Astrocyte (in vitro differentiated cells and primary cell): ENCODE measurements around the gene EPHA2. TPM values are rescaled to one million over a fixed set of nuclear protein-coding genes. Genes with fewer than 3 reads are reported as not detected.

Experiments
- DNase-seq: peaks from one replicate; pipeline ENCODE4 v3.0.0-alpha.2; 2010; ENCODE audit warnings: low read depth
- FAIRE-seq: peaks from 2 replicates; lab custom pipeline; 2011; peaks lifted over from hg19 to GRCh38; lab: Jason Lieb, UNC
- H2AFZ ChIP-seq: 2 replicates; pipeline ENCODE4 v1.6.0; 2012; ENCODE audit warnings: low read depth, low read length, inconsistent platforms
- H3K27ac ChIP-seq: 2 replicates; pipeline ENCODE4 v1.5.1; 2011; ENCODE audit warnings: low read depth, low read length, inconsistent platforms
- H3K27me3 ChIP-seq: 2 replicates; pipeline ENCODE4 v1.6.0; 2011; ENCODE audit warnings: low read length, inconsistent platforms; ENCODE audit not compliant: insufficient read depth
- H3K36me3 ChIP-seq: 2 replicates; pipeline ENCODE4 v1.5.1; 2011; ENCODE audit warnings: low read length, inconsistent platforms; ENCODE audit not compliant: insufficient read depth
- H3K4me1 ChIP-seq: 2 replicates; pipeline ENCODE4 v1.5.1; 2011; ENCODE audit warnings: low read length, inconsistent platforms; ENCODE audit not compliant: insufficient read depth
- H3K4me2 ChIP-seq: 2 replicates; pipeline ENCODE4 v1.6.0; 2012; ENCODE audit warnings: low read length, inconsistent platforms
- H3K4me3 ChIP-seq: 2 replicates; pipeline ENCODE4 v1.5.1; 2011; ENCODE audit warnings: low read depth, mild to moderate bottlenecking, low read length, inconsistent platforms; ENCODE audit not compliant: insufficient read depth
- H3K79me2 ChIP-seq: 2 replicates; pipeline ENCODE4 v1.6.0; 2012; ENCODE audit warnings: mild to moderate bottlenecking, low read length, inconsistent platforms; ENCODE audit not compliant: insufficient read depth
- H3K9ac ChIP-seq: 2 replicates; pipeline ENCODE4 v1.6.0; 2012; ENCODE audit warnings: mild to moderate bottlenecking, low read length, inconsistent platforms
- H3K9me3 ChIP-seq: 2 replicates; pipeline ENCODE4 v1.5.1; 2012; ENCODE audit warnings: low read depth, mild to moderate bottlenecking, low read length, inconsistent platforms; ENCODE audit not compliant: insufficient read depth
- H4K20me1 ChIP-seq: 2 replicates; pipeline ENCODE4 v1.6.0; 2012; ENCODE audit warnings: low read length, inconsistent platforms; ENCODE audit not compliant: insufficient read depth
- H3K27ac Mint-ChIP-seq: one replicate; pipeline ENCODE4 v1.8.0; 2021; ENCODE audit warnings: mild to moderate bottlenecking, mixed read lengths; ENCODE audit not compliant: unreplicated experiment
- H3K27me3 Mint-ChIP-seq: one replicate; pipeline ENCODE4 v1.8.0; 2021; ENCODE audit warnings: low read depth, mixed read lengths; ENCODE audit not compliant: unreplicated experiment
- H3K36me3 Mint-ChIP-seq: one replicate; pipeline ENCODE4 v1.8.0; 2021; ENCODE audit warnings: low read depth, mixed read lengths; ENCODE audit not compliant: unreplicated experiment
- H3K4me1 Mint-ChIP-seq: one replicate; pipeline ENCODE4 v1.8.0; 2021; ENCODE audit warnings: low read depth, mixed read lengths; ENCODE audit not compliant: unreplicated experiment
- H3K4me3 Mint-ChIP-seq: one replicate; pipeline ENCODE4 v1.8.0; 2021; ENCODE audit warnings: mild to moderate bottlenecking, moderate library complexity, mixed read lengths; ENCODE audit not compliant: unreplicated experiment
- H3K9me3 Mint-ChIP-seq: one replicate; pipeline ENCODE4 v1.8.0; 2021; ENCODE audit warnings: mild to moderate bottlenecking, mixed read lengths; ENCODE audit not compliant: unreplicated experiment
- CTCF ChIP-seq: IDR thresholded peaks from 2 replicates; pipeline ENCODE4 v1.5.1; 2011; ENCODE audit warnings: low read depth, mild to moderate bottlenecking, inconsistent platforms, low read length, moderate library complexity; ENCODE audit not compliant: insufficient read depth
- EZH2 ChIP-seq: IDR thresholded peaks from 2 replicates; pipeline ENCODE4 v1.6.1; 2012; ENCODE audit warnings: mild to moderate bottlenecking, low read length, inconsistent platforms; ENCODE audit not compliant: insufficient read depth
- total RNA-seq: library from RNA; stranded (reverse); gene quantifications from 2 replicates; pipeline ENCODE4 v1.2.1, GENCODE V29; 2021

EPHA2 gene
- total RNA-seq, 1 donor from 2014 or later: 140 TPM

GRCh38 chr1:16171314-16172151 is 15.7 kb upstream of the EPHA2 start:
- Mint-ChIP-seq H3K27ac (no peak overlapping the region), H3K9me3 (no peaks in the 10 kb centered on the region), H3K36me3 (no peaks in the 10 kb centered on the region), H3K27me3 (peaks cover 7% of the 10 kb centered on the region), H3K4me3 (no peak overlapping the region), H3K4me1 (peaks cover 24% of the 10 kb centered on the region)
- no peak for FAIRE-seq
- no peaks in the 10 kb centered on the region for H3K27me3 ChIP-seq
- H3K4me3 ChIP-seq: no peak overlapping the region
- H3K9me3 ChIP-seq: no peaks in the 10 kb centered on the region
- H3K79me2 ChIP-seq: no peaks in the 10 kb centered on the region
- H3K36me3 ChIP-seq: no peaks in the 10 kb centered on the region
- H3K4me2 ChIP-seq: no peak overlapping the region
- H3K4me1 ChIP-seq: peaks cover 39% of the 10 kb centered on the region
- H3K9ac ChIP-seq: no peak overlapping the region
- H4K20me1 ChIP-seq: no peaks in the 10 kb centered on the region
- H3K27ac ChIP-seq: no peak overlapping the region
- H2AFZ ChIP-seq: no peak overlapping the region
- no peak for DNase-seq
- TF ChIP-seq EZH2: no peak
- TF ChIP-seq CTCF: no peak

GRCh38 chr1:16170283-16170673 is 14.4 kb upstream of the EPHA2 start:
- no peaks in the 10 kb centered on the region for H4K20me1 ChIP-seq
- FAIRE-seq (no peak), DNase-seq (no peak)
- Mint-ChIP-seq H3K36me3 (no peaks in the 10 kb centered on the region), H3K9me3 (no peaks in the 10 kb centered on the region), H3K4me3 (peak overlapping the region; percentile 15), H3K4me1 (peaks cover 25% of the 10 kb centered on the region), H3K27ac (peak overlapping the region; percentile 26), H3K27me3 (peaks cover 7% of the 10 kb centered on the region)
- H3K4me1 ChIP-seq: peaks cover 27% of the 10 kb centered on the region
- TF ChIP-seq EZH2: no peak
- no peak for TF ChIP-seq CTCF
- no peak overlapping the region for H3K4me3 ChIP-seq
- H3K9me3 ChIP-seq: no peaks in the 10 kb centered on the region
- H3K4me2 ChIP-seq: no peak overlapping the region
- H3K36me3 ChIP-seq: no peaks in the 10 kb centered on the region
- H3K79me2 ChIP-seq: no peaks in the 10 kb centered on the region
- no peak overlapping the region for H2AFZ ChIP-seq
- no peak overlapping the region for H3K9ac ChIP-seq
- no peaks in the 10 kb centered on the region for H3K27me3 ChIP-seq
- no peak overlapping the region for H3K27ac ChIP-seq
